Effector memory CD4-positive, alpha-beta T cell (primary cell): ENCODE data around the gene PCDHGA6.
A peak's percentile ranks its signal among the peaks of the same experiment; 100 is the strongest.
"Not testable (repeated sequence)": the region's sequence is repeated elsewhere in the genome, so short reads cannot be mapped to it uniquely, and the experiment has no call there.

ENCODE experiments used
- DNase-seq, 3 donors: peaks; one replicate each; pipeline ENCODE4 v3.0.0-alpha.2; 2020
- H3K27ac ChIP-seq: 2 replicates; pipeline ENCODE4 v1.7.0; 2013; ENCODE audit warnings: mild to moderate bottlenecking, low read length, moderate library complexity; ENCODE audit not compliant: insufficient read depth, poor library complexity, severe bottlenecking
- H3K27me3 ChIP-seq: replicated peaks from 2 replicates; pipeline ENCODE4 v1.7.0; 2013; ENCODE audit warnings: mild to moderate bottlenecking, low read length; ENCODE audit not compliant: insufficient read depth, control insufficient read depth, poor library complexity, severe bottlenecking
- H3K36me3 ChIP-seq: 2 replicates; pipeline ENCODE4 v1.7.0; 2013; ENCODE audit warnings: mild to moderate bottlenecking, low read length, moderate library complexity; ENCODE audit not compliant: control insufficient read depth, insufficient read depth
- H3K4me1 ChIP-seq: 2 replicates; pipeline ENCODE4 v1.7.0; 2013; ENCODE audit warnings: low read length, mild to moderate bottlenecking; ENCODE audit not compliant: control insufficient read depth, insufficient read depth, poor library complexity, severe bottlenecking
- H3K4me3 ChIP-seq: 2 replicates; pipeline ENCODE4 v1.7.0; 2013; ENCODE audit warnings: low read length, low read depth, mild to moderate bottlenecking; ENCODE audit not compliant: insufficient read depth, poor library complexity, severe bottlenecking
- H3K9me3 ChIP-seq: 2 replicates; pipeline ENCODE4 v1.7.0; 2013; ENCODE audit warnings: mild to moderate bottlenecking, low read length, moderate library complexity; ENCODE audit not compliant: control insufficient read depth
- total RNA-seq, 3 donors: gene quantifications; one replicate each; lab custom pipeline; 2026; lab: John Stamatoyannopoulos, UW

Gene PCDHGA6
- 0.69 to 1.7 (median 0.77) reads per million in 3 donors for total RNA-seq

GRCh38 chr5:141373673-141374317 is at the start of gene PCDHGA6:
TSS of gene PCDHGA6 (plus strand) at chr5:141373891. CDS start at chr5:141374084, 193 bp downstream.
- no peaks in the 10 kb centered on the region for H3K36me3 ChIP-seq
- H3K27me3 ChIP-seq: peaks cover 6% of the 10 kb centered on the region
- H3K4me3 ChIP-seq: no peak within 1 kb of the TSS
- no peak within 1 kb of the TSS for H3K27ac ChIP-seq
- H3K9me3 ChIP-seq: peaks cover 5% of the 10 kb centered on the region
- H3K4me1 ChIP-seq: no peaks in the 10 kb centered on the region
- DNase-seq: no peak

- H3K27ac ChIP-seq: peak overlapping the region; percentile 56
- peak overlapping the region; percentile 54 for H3K4me3 ChIP-seq
- no peaks in the 10 kb centered on the region for H3K4me1 ChIP-seq
- H3K9me3 ChIP-seq: peaks cover 7% of the 10 kb centered on the region
- peaks cover 5% of the 10 kb centered on the region for H3K27me3 ChIP-seq
- DNase-seq: peak; percentile 48 to 60 (median 51)
- no peaks in the 10 kb centered on the region for H3K36me3 ChIP-seq
Measured at GRCh38 chr5:141326088-141326854, 47.4 kb upstream of the PCDHGA6 start.

DNA sequence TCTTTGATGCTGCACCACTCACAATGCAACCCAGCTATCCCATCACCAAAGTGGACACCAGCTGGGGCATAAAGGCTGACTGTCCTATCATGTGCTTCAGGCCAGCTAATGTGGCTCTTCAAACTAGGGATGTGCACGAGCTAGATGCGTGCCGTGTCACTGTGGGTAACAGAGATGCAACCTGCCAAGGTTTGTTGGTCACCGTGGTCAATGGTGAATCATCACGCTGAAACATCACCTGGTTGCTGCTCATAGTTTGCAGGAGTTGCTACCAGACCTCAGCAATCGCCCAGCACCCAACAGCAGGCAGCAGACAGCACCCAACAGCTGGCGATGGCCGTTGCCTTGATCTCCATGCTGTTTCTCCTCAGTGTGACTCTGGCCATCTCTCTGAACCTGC is 45.5 kb upstream of the PCDHGA6 start:
- no peak for DNase-seq
- Histone ChIP-seq H3K9me3 (peaks cover 7% of the 10 kb centered on the region), H3K4me1 (no peaks in the 10 kb centered on the region), H3K27me3 (peaks cover 15% of the 10 kb centered on the region), H3K36me3 (no peaks in the 10 kb centered on the region), H3K4me3 (no peak overlapping the region), H3K27ac (no peak overlapping the region)

DNA sequence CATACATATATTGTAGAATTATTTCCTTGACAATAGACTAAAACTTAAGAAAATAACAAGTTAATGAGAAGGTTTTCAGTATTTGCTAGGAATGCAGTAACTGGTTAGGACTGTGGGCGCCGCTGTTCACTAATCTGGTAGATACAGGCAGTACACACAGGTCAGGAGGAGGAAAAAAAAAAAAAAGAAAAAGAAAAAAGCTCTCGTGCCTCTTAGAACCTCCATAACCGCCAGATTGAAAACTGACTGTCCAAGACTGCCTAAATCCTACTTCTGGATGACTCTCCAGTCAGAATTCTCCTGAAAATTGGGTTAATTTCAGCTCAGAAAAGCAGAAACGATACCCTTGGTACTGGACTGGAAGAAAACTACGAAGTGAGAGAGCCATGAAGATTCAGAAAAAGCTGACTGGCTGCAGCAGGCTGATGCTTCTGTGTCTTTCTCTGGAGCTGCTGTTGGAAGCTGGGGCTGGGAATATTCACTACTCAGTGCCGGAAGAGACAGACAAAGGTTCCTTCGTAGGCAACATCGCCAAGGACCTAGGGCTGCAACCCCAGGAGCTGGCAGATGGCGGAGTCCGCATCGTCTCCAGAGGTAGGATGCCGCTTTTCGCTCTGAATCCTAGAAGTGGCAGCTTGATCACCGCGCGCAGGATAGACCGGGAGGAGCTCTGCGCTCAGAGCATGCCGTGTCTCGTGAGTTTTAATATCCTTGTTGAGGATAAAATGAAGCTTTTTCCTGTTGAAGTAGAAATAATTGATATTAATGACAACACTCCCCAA is 43.2 kb upstream of the PCDHGA6 start, which contains the start of gene PCDHGA1:
TSS of gene PCDHGA1 (plus strand) at position 216 of the 782 bp plus-strand sequence.
- peaks cover 10% of the 10 kb centered on the region for H3K9me3 ChIP-seq

DNA sequence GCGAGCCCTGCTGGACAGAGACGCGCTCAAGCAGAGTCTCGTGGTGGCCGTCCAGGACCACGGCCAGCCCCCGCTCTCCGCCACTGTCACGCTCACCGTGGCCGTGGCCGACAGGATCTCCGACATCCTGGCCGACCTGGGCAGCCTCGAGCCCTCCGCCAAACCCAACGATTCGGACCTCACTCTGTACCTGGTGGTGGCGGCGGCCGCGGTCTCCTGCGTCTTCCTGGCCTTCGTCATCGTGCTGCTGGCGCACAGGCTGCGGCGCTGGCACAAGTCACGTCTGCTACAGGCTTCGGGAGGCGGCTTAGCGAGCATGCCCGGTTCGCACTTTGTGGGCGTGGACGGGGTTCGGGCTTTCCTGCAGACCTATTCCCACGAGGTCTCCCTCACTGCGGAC is 41.1 kb upstream of the PCDHGA6 start:
- not testable (repeated sequence) for DNase-seq, H3K4me1 ChIP-seq, H3K4me3 ChIP-seq, H3K9me3 ChIP-seq, H3K36me3 ChIP-seq, H3K27ac ChIP-seq
- H3K27me3 ChIP-seq: peaks cover 18% of the 10 kb centered on the region

More for the DNA sequence above, 43.2 kb upstream of the PCDHGA6 start, which contains the start of gene PCDHGA1:
- H3K36me3 ChIP-seq: no peaks in the 10 kb centered on the region
- H3K4me1 ChIP-seq: no peaks in the 10 kb centered on the region
- H3K4me3 ChIP-seq: no peak within 1 kb of the TSS
- peaks cover 18% of the 10 kb centered on the region for H3K27me3 ChIP-seq
- H3K27ac ChIP-seq: no peak within 1 kb of the TSS
- DNase-seq: peak in 1 of 3 donors; percentile 14

DNA sequence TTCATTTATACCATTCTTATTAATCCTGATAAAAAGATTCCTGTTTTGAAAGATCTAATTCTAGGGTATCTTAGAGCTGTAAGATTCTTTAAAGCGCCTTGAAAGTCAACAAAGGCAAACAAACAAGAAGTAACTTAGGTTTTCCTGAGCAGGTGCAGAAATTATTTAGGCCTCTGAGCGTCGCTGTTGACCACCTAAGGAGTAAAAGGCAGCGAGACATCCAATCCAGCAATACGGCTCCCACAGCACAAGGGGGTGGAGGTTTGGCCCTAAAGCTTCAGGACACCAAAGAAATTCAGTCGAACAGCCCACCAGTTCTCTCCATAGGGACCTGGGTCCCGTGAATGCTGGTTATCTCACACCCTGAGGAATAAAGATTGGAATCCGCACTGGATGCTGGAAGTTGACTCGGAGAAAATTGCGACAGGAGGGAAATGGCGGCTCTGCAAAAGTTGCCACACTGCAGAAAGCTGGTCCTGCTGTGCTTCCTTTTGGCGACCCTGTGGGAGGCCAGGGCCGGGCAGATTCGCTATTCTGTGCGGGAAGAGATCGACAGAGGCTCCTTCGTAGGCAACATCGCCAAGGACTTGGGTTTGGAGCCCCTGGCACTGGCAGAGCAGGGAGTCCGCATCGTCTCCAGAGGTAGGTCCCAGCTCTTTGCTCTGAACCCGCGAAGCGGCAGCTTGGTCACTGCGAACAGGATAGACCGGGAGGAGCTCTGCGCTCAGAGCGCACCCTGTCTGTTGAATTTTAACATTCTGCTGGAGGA is 35.0 kb upstream of the PCDHGA6 start, which contains the start of gene PCDHGA2:
TSS of gene PCDHGA2 (plus strand) at position 223 of the 769 bp plus-strand sequence.
- peaks cover 16% of the 10 kb centered on the region for H3K27me3 ChIP-seq
- H3K4me3 ChIP-seq: no peak within 1 kb of the TSS
- H3K9me3 ChIP-seq: peaks cover 3% of the 10 kb centered on the region

GRCh38 chr5:141340781-141341354 is 32.8 kb upstream of the PCDHGA6 start:
- H3K9me3 ChIP-seq: not testable (repeated sequence)
- peaks cover 19% of the 10 kb centered on the region for H3K27me3 ChIP-seq

More for the DNA sequence above, 35.0 kb upstream of the PCDHGA6 start, which contains the start of gene PCDHGA2:
- DNase-seq: no peak
- Histone ChIP-seq H3K4me1 (no peaks in the 10 kb centered on the region), H3K36me3 (no peaks in the 10 kb centered on the region), H3K27ac (no peak within 1 kb of the TSS)

DNA sequence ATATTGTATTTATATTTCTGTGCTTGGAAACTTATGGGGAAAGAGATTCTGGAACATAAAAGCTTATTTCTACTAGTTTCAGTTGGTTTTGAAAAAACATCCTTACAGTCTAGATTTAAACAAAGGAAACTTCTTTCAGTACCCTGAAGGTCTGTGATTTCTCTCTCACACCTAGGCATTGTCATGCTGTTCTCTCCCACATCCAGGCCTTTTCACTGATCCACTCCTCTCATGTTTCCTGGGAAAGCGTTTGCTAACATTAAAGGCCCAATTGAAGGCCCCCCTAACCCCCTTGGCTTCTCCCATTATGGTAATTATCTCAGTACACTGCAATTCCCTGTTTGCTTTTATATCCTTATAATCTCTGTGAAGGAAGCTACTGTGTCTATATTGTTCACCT is 30.9 kb upstream of the PCDHGA6 start:
- H3K9me3 ChIP-seq: no peaks in the 10 kb centered on the region
- peaks cover 18% of the 10 kb centered on the region for H3K27me3 ChIP-seq
- no peaks in the 10 kb centered on the region for H3K4me1 ChIP-seq
- H3K4me3 ChIP-seq: no peak overlapping the region
- no peaks in the 10 kb centered on the region for H3K36me3 ChIP-seq
- H3K27ac ChIP-seq: no peak overlapping the region
- no peak for DNase-seq

More at GRCh38 chr5:141340781-141341354, 32.8 kb upstream of the PCDHGA6 start:
- H3K27ac ChIP-seq, H3K4me3 ChIP-seq, H3K36me3 ChIP-seq, DNase-seq, H3K4me1 ChIP-seq: not testable (repeated sequence)
